ENCODE data around the gene ZNG1C.
"Not testable (repeated sequence)": the region's sequence is repeated elsewhere in the genome, so short reads cannot be mapped to it uniquely, and the experiment has no call there.

Gene ZNG1C

GRCh38 chr9:68241683-68242082 lies at the start of gene ZNG1C:
Gene ZNG1C (plus strand): TSS chr9:68241983. CDS start chr9:68242032, 49 bp downstream.
- not testable (repeated sequence) for DNase-seq (ENCODE audit: low read depth)

GRCh38 chr9:68242437-68242836 lies 654 bp downstream of the ZNG1C start:
- DNase-seq (ENCODE audit: low read depth): not testable (repeated sequence)

- not testable (repeated sequence) for DNase-seq (ENCODE audit: low read depth)
Measured at GRCh38 chr9:68281041-68281440, 39.3 kb downstream of the ZNG1C start.

GRCh38 chr9:68302567-68302966 lies 60.8 kb downstream of the ZNG1C start, which contains the start of gene FOXD4L3:
Gene FOXD4L3 (plus strand): TSS chr9:68302867. CDS start chr9:68302952, 85 bp downstream.
- DNase-seq (ENCODE audit: low read depth): not testable (repeated sequence)

GRCh38 chr9:68303771-68304170 lies 62.0 kb downstream of the ZNG1C start:
- DNase-seq (ENCODE audit: low read depth): not testable (repeated sequence)

GRCh38 chr9:68304212-68304611 lies 62.4 kb downstream of the ZNG1C start:
- not testable (repeated sequence) for DNase-seq (ENCODE audit: low read depth)

- not testable (repeated sequence) for DNase-seq (ENCODE audit: low read depth)
Measured at GRCh38 chr9:68304777-68305176, 63.0 kb downstream of the ZNG1C start.

- DNase-seq (ENCODE audit: low read depth): not testable (repeated sequence)
Measured at GRCh38 chr9:68305680-68306285, 64.0 kb downstream of the ZNG1C start.

- DNase-seq (ENCODE audit: low read depth): not testable (repeated sequence)
Measured at GRCh38 chr9:68306391-68306964, 64.7 kb downstream of the ZNG1C start.

- not testable (repeated sequence) for DNase-seq (ENCODE audit: low read depth)
Measured at GRCh38 chr9:68307127-68307526, 65.3 kb downstream of the ZNG1C start.

- DNase-seq (ENCODE audit: low read depth): not testable (repeated sequence)
Measured at GRCh38 chr9:68307654-68308053, 65.9 kb downstream of the ZNG1C start.

GRCh38 chr9:68311208-68311607 lies 69.4 kb downstream of the ZNG1C start:
- DNase-seq (ENCODE audit: low read depth): not testable (repeated sequence)

- DNase-seq (ENCODE audit: low read depth): not testable (repeated sequence)
Measured at GRCh38 chr9:68318209-68318608, 76.4 kb downstream of the ZNG1C start.

- DNase-seq (ENCODE audit: low read depth): not testable (repeated sequence)
Measured at GRCh38 chr9:68323749-68324148, 82.0 kb downstream of the ZNG1C start.

GRCh38 chr9:68324518-68324917 lies 82.7 kb downstream of the ZNG1C start:
- DNase-seq (ENCODE audit: low read depth): not testable (repeated sequence)

GRCh38 chr9:68329106-68329505 lies 87.3 kb downstream of the ZNG1C start:
- not testable (repeated sequence) for DNase-seq (ENCODE audit: low read depth)

- DNase-seq (ENCODE audit: low read depth): not testable (repeated sequence)
Measured at GRCh38 chr9:68330531-68331173, 88.9 kb downstream of the ZNG1C start.

- not testable (repeated sequence) for DNase-seq (ENCODE audit: low read depth)
Measured at GRCh38 chr9:68332122-68332521, 90.3 kb downstream of the ZNG1C start.

- not testable (repeated sequence) for DNase-seq (ENCODE audit: low read depth)
Measured at GRCh38 chr9:68335935-68336334, 94.2 kb downstream of the ZNG1C start.

- not testable (repeated sequence) for DNase-seq (ENCODE audit: low read depth)
Measured at GRCh38 chr9:68336639-68337339, 95.0 kb downstream of the ZNG1C start.

- DNase-seq (ENCODE audit: low read depth): not testable (repeated sequence)
Measured at GRCh38 chr9:68338000-68338399, 96.2 kb downstream of the ZNG1C start.
